IMR-90 (cell line): ENCODE results near the gene HTT. TPM values are rescaled to one million over a fixed set of nuclear protein-coding genes. Genes with fewer than 3 reads are reported as not detected.
"Not testable (repeated sequence)": the region's sequence is repeated elsewhere in the genome, so short reads cannot be mapped to it uniquely, and the experiment has no call there.

Source experiments
- ATAC-seq: fragments of 200-7000 bp; cut with Tn5 transposase; 2 replicates; pipeline ENCODE4 v1.9.1; 2020; ENCODE audit warnings: low read depth, mild to moderate bottlenecking, moderate library complexity
- BruUV-seq: library from RNA; stranded (reverse); fragments of 400-500 nt; replicated peaks from 2 replicates; lab custom pipeline; 2021; lab: Mats Ljungman, UMichigan
- CTCF ChIA-PET: fragments of 300-600 bp; formaldehyde crosslinking; extraction: SDS; loops from one replicate; lab custom pipeline; 2021; ENCODE audit warnings: antibody characterized with exemption; lab: Yijun Ruan, JAX
- POLR2A ChIA-PET: fragments of 300-600 bp; sonication (Branson Sonifier 250); formaldehyde crosslinking; loops from one replicate; lab custom pipeline; 2022; ENCODE audit warnings: antibody characterized with exemption; ENCODE audit not compliant: unreplicated experiment; lab: Charles Lee
- DNase-seq: peaks from one replicate; pipeline ENCODE4 v3.0.0; 2013
- H2AFZ ChIP-seq: replicated peaks from 2 replicates; pipeline ENCODE3; 2013; ENCODE audit warnings: low read length, mild to moderate bottlenecking; ENCODE audit not compliant: poor library complexity
- H2AK5ac ChIP-seq: 2 replicates; pipeline ENCODE4 v1.6.1; 2013; ENCODE audit warnings: low read depth, low read length, inconsistent platforms
- H2AK9ac ChIP-seq: replicated peaks from 2 replicates; pipeline ENCODE3; 2013; ENCODE audit warnings: mild to moderate bottlenecking, low read depth, low read length, moderate library complexity; ENCODE audit not compliant: poor library complexity
- H2BK120ac ChIP-seq: 2 replicates; pipeline ENCODE4 v1.6.1; 2013; ENCODE audit warnings: low read depth, low read length, inconsistent platforms
- H2BK15ac ChIP-seq: 3 replicates; pipeline ENCODE4 v1.6.1; 2013; ENCODE audit warnings: low read depth, low read length, inconsistent platforms
- H2BK20ac ChIP-seq: 2 replicates; pipeline ENCODE4 v1.6.1; 2013; ENCODE audit warnings: low read depth, mild to moderate bottlenecking, inconsistent platforms, low read length, moderate library complexity
- H2BK5ac ChIP-seq: 2 replicates; pipeline ENCODE4 v1.6.1; 2013; ENCODE audit warnings: mild to moderate bottlenecking, low read depth, low read length, inconsistent platforms; ENCODE audit not compliant: poor library complexity, severe bottlenecking
- H3K14ac ChIP-seq: replicated peaks from 2 replicates; pipeline ENCODE4 v1.6.1; 2013; ENCODE audit warnings: low read depth, low read length, inconsistent platforms
- H3K18ac ChIP-seq: 2 replicates; pipeline ENCODE4 v1.6.1; 2013; ENCODE audit warnings: low read depth, low read length, control low read depth
- H3K23ac ChIP-seq: 2 replicates; pipeline ENCODE4 v1.6.1; 2013; ENCODE audit warnings: low read depth, low read length, inconsistent platforms
- H3K27ac ChIP-seq: 2 replicates; pipeline ENCODE4 v1.5.1; 2013; ENCODE audit warnings: mild to moderate bottlenecking, control low read depth, low read length; ENCODE audit not compliant: insufficient read depth
- H3K27me3 ChIP-seq: 2 replicates; pipeline ENCODE4 v1.6.1; 2013; ENCODE audit warnings: low read length; ENCODE audit not compliant: control insufficient read depth, insufficient read depth
- H3K36me3 ChIP-seq: 2 replicates; pipeline ENCODE4 v1.6.1; 2013; ENCODE audit warnings: low read length, mixed read lengths; ENCODE audit not compliant: control insufficient read depth, insufficient read depth
- H3K4ac ChIP-seq: 2 replicates; pipeline ENCODE4 v1.6.1; 2013; ENCODE audit warnings: low read depth, low read length, inconsistent platforms
- H3K4me1 ChIP-seq: 2 replicates; pipeline ENCODE4 v1.6.1; 2013; ENCODE audit warnings: low read length, mixed read lengths; ENCODE audit not compliant: control insufficient read depth, insufficient read depth
- H3K4me2 ChIP-seq: 2 replicates; pipeline ENCODE4 v1.6.1; 2013; ENCODE audit warnings: low read depth, mild to moderate bottlenecking, control low read depth, low read length, moderate library complexity
- H3K4me3 ChIP-seq: 2 replicates; pipeline ENCODE4 v1.5.1; 2013; ENCODE audit warnings: low read depth, mild to moderate bottlenecking, control low read depth, low read length, moderate library complexity; ENCODE audit not compliant: insufficient read depth
- H3K56ac ChIP-seq: 2 replicates; pipeline ENCODE4 v1.6.1; 2013; ENCODE audit warnings: low read length, inconsistent platforms; ENCODE audit not compliant: insufficient read depth; ENCODE audit errors: extremely low read depth
- H3K79me1 ChIP-seq, 2 experiments: 2 replicates each; pipeline ENCODE4 v1.6.1; 2013; ENCODE audit warnings: low read length in 2 of 2, inconsistent platforms in 1 of 2, low read depth in 1 of 2
- H3K9ac ChIP-seq: 2 replicates; pipeline ENCODE4 v1.6.1; 2013; ENCODE audit warnings: low read depth, low read length, control low read depth
- H3K9me1 ChIP-seq: 2 replicates; pipeline ENCODE4 v1.6.1; 2013; ENCODE audit warnings: low read length, inconsistent platforms; ENCODE audit not compliant: insufficient read depth
- H3K9me3 ChIP-seq: 2 replicates; pipeline ENCODE4 v1.6.1; 2013; ENCODE audit warnings: low read length; ENCODE audit not compliant: control insufficient read depth, insufficient read depth
- H4K20me1 ChIP-seq: 2 replicates; pipeline ENCODE4 v1.6.1; 2013; ENCODE audit warnings: low read length, inconsistent platforms; ENCODE audit not compliant: insufficient read depth
- H4K5ac ChIP-seq: 2 replicates; pipeline ENCODE4 v1.6.1; 2013; ENCODE audit warnings: mild to moderate bottlenecking, low read depth, low read length, control low read depth
- H4K8ac ChIP-seq, 2 experiments: 2 replicates each; pipeline ENCODE4 v1.6.1; 2013; ENCODE audit warnings: low read depth in 2 of 2, low read length in 2 of 2, control low read depth in 1 of 2, inconsistent platforms in 1 of 2
- H4K91ac ChIP-seq: 2 replicates; pipeline ENCODE4 v1.6.1; 2013; ENCODE audit warnings: low read depth, low read length, inconsistent platforms; ENCODE audit not compliant: insufficient read depth
- BHLHE40 ChIP-seq: fragments of 150-350 bp; IDR thresholded peaks from 2 replicates; pipeline ENCODE4 v1.6.1; 2016; ENCODE audit warnings: mild to moderate bottlenecking, low read depth, low read length
- CTCF ChIP-seq: conservative IDR thresholded peaks from 2 replicates; pipeline ENCODE4 v1.5.1; 2012; ENCODE audit warnings: mild to moderate bottlenecking, low read depth, low read length, improper control_type of control experiment
- FOS ChIP-seq: fragments of 150-350 bp; IDR thresholded peaks from 2 replicates; pipeline ENCODE4 v1.6.1; 2016; ENCODE audit warnings: low read depth, low read length
- MAZ ChIP-seq: IDR thresholded peaks from 2 replicates; pipeline ENCODE4 v1.6.1; 2012; ENCODE audit warnings: low read depth, mild to moderate bottlenecking, low read length, improper control_type of control experiment, moderate library complexity, borderline replicate concordance
- RFX5 ChIP-seq: IDR thresholded peaks from 2 replicates; pipeline ENCODE4 v1.8.0; 2012; ENCODE audit warnings: low read depth, mild to moderate bottlenecking, low read length, moderate library complexity
- SMC3 ChIP-seq: fragments of 150-350 bp; IDR thresholded peaks from 2 replicates; pipeline ENCODE4 v1.6.1; 2016; ENCODE audit warnings: low read depth, mild to moderate bottlenecking, antibody characterized with exemption, low read length, moderate library complexity
- WGBS, 2 experiments: methylation state at CpG; one replicate each; pipeline versions ENCODE4 v1.1.5 to v1.1.7; 2013; ENCODE audit warnings: missing lambda C conversion rate in 2 of 2; ENCODE audit not compliant: insufficient read length in 1 of 2; ENCODE audit errors: extremely low coverage in 2 of 2; 5-methylcytosine and 5-hydroxymethylcytosine counted together
- dilution Hi-C: fragments of 300-500 bp; cut with HindIII; formaldehyde crosslinking; loops from one replicate; pipeline ENCODE4 v1.14.3; 2018; ENCODE audit warnings: low sequenced_read_pairs; ENCODE audit not compliant: unreplicated experiment
- in situ Hi-C: fragments of 300-500 bp; cut with MboI; formaldehyde crosslinking; loops from 3 replicates; pipeline ENCODE4 v1.14.3; 2019; ENCODE audit warnings: low sequenced_read_pairs, inconsistent platforms, mixed read lengths
- intact Hi-C: fragments of 100-400 bp; cut with micrococcal nuclease; formaldehyde crosslinking; loops from 2 replicates; pipeline ENCODE4 v1.10.0; 2022
- polyA plus RNA-seq, 3 experiments: library from polyadenylated mRNA; depleted of rRNA; stranded (reverse); fragments of >200 nt; gene quantifications; 2 replicates each; pipeline ENCODE4 v1.2.3, GENCODE V29; 2012; ENCODE audit warnings: low replicate concordance in 1 of 3
- total RNA-seq: library from RNA; depleted of rRNA; stranded (reverse); fragments of >200 nt; gene quantifications from 2 replicates; pipeline ENCODE4 v1.2.3, GENCODE V29; 2012

HTT gene
- total and polyA plus RNA-seq, 2 of the 4 experiments (the other 2 are of a cell fraction) = 11.6 to 14.3 TPM

- no peak overlapping the region for H3K9ac ChIP-seq
- ChIA-PET POLR2A (no interaction called here), CTCF (no interaction called here)
- no peak overlapping the region for H3K4me3 ChIP-seq
- H2BK20ac ChIP-seq = no peak overlapping the region
- H3K9me3 ChIP-seq = no peaks in the 10 kb centered on the region
- H3K36me3 ChIP-seq = peaks cover 19% of the 10 kb centered on the region
- no peak overlapping the region for H3K14ac ChIP-seq
- H4K91ac ChIP-seq = no peak overlapping the region
- no peak overlapping the region for H3K56ac ChIP-seq
- intact Hi-C loops (no loop called here), in situ Hi-C loops (no loop called here), dilution Hi-C loops (no loop called here)
- DNase-seq = no peak
- BruUV-seq = no TSS peak
- ATAC-seq = no peak
- H4K20me1 ChIP-seq = no peaks in the 10 kb centered on the region
- H2AK9ac ChIP-seq = no peak overlapping the region
- H2BK15ac ChIP-seq = no peak overlapping the region
- no peak overlapping the region for H3K18ac ChIP-seq
- no peak overlapping the region for H2BK120ac ChIP-seq
- TF ChIP-seq CTCF (no peak), MAZ (no peak), FOS (no peak), RFX5 (no peak), SMC3 (no peak), BHLHE40 (no peak)
- H3K9me1 ChIP-seq = no peaks in the 10 kb centered on the region; the same call in 1 of the 2 replicates
- no peaks in the 10 kb centered on the region for H3K27me3 ChIP-seq
- H3K23ac ChIP-seq = no peak overlapping the region
- no peak overlapping the region for H2BK5ac ChIP-seq
- H2AFZ ChIP-seq = no peak overlapping the region
- no peak overlapping the region for H3K27ac ChIP-seq
- no peaks in the 10 kb centered on the region for H3K4me1 ChIP-seq
- H4K5ac ChIP-seq = no peak overlapping the region
- no CpG with 5 or more reads among the region's 7 CpGs for WGBS, 2 experiments
- no peak overlapping the region for H3K4ac ChIP-seq
- H2AK5ac ChIP-seq = no peak overlapping the region
- H3K4me2 ChIP-seq = no peak overlapping the region
- no peak overlapping the region for H4K8ac ChIP-seq
- H3K79me1 ChIP-seq = peaks cover 4 to 7% of the 10 kb centered on the region in 2 experiments; a peak in 1 of 4 replicates
Measured at GRCh38 chr4:3160438-3160837, 86.0 kb downstream of the HTT start.

GRCh38 chr4:3161044-3161443, 86.6 kb downstream of the HTT start:
- DNase-seq, H2AFZ ChIP-seq, H4K20me1 ChIP-seq, H3K4me2 ChIP-seq, H2AK9ac ChIP-seq, H3K9me3 ChIP-seq, H4K5ac ChIP-seq, H2AK5ac ChIP-seq, H2BK5ac ChIP-seq, H4K8ac ChIP-seq, H3K23ac ChIP-seq, in situ Hi-C loops, H2BK15ac ChIP-seq, ATAC-seq, H3K14ac ChIP-seq, H3K4me3 ChIP-seq, H3K79me1 ChIP-seq, BruUV-seq, H3K9me1 ChIP-seq, dilution Hi-C loops, H3K18ac ChIP-seq, H3K27ac ChIP-seq, H3K56ac ChIP-seq, intact Hi-C loops, POLR2A ChIA-PET, CTCF ChIA-PET, H3K4ac ChIP-seq, H3K4me1 ChIP-seq, H4K91ac ChIP-seq, H3K27me3 ChIP-seq, H3K9ac ChIP-seq, H2BK20ac ChIP-seq, H2BK120ac ChIP-seq: not testable (repeated sequence)
- H3K36me3 ChIP-seq = peaks cover 19% of the 10 kb centered on the region
- WGBS, 2 experiments = no CpG with 5 or more reads among the region's 4 CpGs
